IPS DF 4.7 (cell line): ENCODE results near the gene DCTD.

Source experiments
- DNase-seq: peaks from one replicate; pipeline ENCODE4 v3.0.0-alpha.2; 2013; ENCODE audit warnings: low spot score; ENCODE audit errors: extremely low read depth

The DCTD gene

GRCh38 chr4:182917182-182918043 lies at the start of gene DCTD:
Gene DCTD, minus strand, starts transcription at chr4:182917386. Its CDS starts 1,818 bp downstream, at chr4:182915568.
- no peak for DNase-seq

GRCh38 chr4:182960746-182961145 lies 43.6 kb upstream of the DCTD start:
- no peak for DNase-seq

DNA sequence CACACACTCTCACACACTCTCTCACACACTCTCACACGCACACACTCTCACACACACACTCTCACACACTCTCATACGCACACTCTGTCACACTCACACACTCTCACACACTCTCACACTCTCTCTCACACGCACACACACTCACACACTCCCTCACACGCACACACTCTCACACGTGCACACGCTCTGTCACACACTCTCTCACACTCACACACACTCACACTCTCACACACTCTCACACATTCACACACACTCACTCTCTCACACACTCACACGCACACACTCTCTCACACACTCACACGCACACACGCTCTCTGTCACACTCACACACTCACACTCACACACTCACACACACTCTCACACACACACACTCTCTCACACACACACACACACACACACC lies 43.0 kb upstream of the DCTD start:
- DNase-seq: no peak

DNA sequence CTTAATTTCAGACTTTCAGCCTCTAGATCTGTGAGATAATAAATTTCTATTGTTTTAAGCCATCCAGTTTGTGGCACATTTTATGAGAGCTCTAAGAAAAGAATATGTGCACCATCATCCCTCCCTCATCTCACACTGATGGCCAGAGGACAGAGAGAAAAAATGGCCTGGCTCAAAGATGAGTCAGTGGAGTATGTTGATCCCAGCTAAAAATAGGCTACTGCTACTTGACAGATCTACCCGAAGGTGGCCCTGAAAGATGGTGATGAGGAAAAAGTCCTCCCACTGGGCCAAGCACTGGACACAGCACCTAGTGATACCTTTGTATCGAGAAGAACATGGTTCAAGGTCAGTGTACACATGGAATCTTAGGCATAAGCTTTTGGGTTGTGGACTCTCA lies 38.2 kb upstream of the DCTD start:
- DNase-seq: no peak

DNA sequence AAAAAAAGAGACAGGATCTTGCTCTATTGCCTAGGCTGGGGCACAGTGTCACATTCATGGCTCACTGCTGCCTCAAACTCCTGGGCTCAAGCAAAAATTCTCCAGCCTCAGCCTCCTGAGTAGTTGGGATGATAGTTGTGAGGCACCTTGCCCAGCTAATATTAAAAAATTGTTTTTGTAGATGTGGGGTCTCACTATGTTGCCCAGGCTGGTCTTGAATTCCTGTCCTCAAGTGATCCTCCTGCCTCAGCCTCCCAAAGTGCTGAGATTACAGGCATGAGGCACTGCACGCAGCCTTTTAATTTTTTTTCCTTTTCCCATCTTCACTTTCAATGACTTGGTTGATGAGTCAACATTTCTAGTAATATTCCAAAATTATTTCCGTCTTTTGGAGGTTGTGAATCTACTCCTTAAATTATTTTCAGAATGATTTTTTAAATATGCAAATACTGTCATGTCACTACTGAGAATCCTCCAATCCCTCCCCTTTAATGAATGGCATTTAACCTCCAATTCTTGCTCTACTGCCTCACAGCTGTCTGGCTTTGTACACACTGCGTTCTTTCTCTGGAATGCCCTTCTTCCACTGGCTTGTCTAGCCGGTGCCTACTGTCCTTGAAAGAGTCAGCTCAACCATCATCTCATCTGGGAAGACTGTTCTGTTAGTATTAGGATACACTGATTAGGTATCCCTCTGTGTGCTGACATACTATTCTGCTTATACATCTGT lies 27.5 kb upstream of the DCTD start:
- DNase-seq: no peak

GRCh38 chr4:182939680-182940079 lies 22.5 kb upstream of the DCTD start:
- no peak for DNase-seq

DNA sequence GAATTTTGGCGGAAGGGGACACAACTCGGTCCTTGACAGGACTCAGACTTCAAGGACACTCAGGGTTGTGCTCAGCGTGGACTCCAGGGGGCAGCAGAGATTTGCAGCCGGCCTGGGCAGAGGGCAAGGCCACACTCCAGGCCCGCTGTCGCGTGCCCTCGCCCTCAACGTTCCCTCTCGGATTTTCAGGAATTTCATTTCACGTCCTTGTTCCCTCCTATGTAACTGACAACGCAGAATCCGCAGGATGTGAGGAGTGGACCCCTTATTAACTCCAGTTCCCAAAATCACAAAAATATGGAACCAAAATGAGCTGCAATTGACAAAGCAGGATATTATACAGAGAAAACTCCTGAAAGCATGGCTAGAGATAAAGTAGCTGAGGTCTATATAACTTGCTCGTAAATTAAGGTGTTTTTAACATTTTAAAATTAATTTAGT lies 21.0 kb upstream of the DCTD start:
- no peak for DNase-seq

DNA sequence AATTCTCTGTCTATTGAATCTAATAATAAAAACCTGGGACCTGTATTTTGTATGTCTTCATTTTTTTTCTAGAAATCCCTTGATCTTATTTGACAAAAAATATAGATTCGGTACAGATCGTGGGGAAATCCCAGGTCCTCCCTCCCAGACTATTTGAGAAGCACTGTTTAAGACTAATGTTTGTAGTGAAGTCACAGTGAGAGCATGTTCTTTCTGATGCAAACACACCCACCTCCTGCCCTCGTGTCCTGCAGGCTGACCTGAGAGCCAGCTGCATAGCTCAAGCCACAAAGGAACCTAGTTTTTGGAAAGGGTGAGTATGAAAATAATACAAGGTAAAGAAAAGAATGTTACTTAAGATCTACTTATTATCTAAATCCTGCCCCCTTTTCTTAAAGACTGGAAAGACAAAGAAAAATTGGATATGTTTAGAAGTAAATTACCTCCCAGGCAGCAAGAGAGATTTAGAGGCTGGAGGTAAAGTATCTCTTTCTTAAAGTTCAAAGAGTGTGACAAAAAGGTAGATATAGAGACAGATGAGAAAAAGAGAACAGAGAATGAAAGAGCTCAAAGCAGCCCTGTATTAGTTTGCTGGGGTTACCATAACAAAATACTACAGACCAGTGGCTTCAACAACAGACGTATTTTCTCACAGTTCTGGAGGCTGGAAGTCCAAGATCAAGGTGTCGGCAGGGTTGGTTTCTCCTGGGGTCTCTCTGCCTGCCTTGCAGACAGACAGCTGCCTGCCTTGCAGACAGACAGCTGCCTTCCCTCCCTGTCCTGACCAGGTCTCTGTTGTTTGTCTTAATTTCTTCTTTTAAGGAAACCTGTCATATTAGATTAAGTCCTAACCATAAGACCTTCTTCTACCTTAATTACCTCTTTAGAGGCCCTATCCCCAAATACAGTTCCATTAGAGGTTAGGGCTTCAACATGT lies 20.4 kb upstream of the DCTD start:
- DNase-seq: no peak

GRCh38 chr4:182932651-182933050 lies 15.5 kb upstream of the DCTD start:
- DNase-seq: no peak

DNA sequence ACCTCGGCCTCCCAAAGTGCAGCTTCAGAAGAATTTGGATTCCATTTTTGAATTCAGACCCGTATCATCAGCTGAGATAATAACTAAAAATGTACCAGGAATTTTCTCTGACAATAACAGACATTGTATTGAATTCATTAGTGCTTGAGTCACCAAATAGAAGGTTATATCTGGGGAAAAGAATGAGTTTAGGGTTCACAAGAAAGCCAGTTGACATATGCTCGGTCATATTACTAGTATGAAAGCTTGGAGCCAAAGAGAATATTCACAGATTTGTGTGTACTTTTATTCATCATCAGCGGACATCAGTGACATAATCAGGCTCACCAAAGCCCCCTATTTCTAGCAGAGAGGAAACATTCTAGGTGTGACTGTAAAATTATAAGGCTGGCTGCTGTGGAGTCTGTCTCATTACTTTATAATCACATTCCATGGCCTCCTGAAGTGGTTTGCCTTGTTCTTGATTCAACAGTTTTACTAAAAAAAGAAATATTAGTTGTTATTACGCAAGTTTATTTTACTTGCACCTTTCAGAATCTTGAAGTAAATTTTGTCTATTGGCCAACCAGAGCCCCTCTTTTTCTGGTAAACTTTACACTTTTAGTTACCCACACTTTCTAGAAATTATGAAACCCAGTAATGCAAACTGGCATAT lies 14.6 kb upstream of the DCTD start:
- DNase-seq: no peak

- DNase-seq: no peak
Measured at GRCh38 chr4:182930889-182931288, 13.7 kb upstream of the DCTD start.

DNA sequence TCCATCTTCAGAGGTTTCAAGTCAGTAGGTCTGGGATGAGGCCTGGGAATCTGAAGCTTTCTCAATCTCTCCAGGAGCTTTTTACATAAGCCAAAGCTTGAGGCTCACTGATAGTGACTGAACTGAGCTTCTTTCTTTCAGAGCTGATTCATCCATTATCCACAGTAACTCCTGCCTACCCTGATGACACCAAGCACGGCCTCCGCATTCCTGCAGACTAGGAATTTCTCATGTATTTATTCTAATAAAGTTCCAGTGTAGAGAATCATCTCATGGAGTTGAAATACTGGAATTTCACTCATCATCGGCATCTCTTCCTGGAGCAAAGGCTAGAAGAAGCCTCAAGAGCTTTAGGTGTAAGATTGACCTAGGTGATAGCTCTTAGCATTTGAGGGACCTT lies 12.1 kb upstream of the DCTD start:
- DNase-seq: no peak

DNA sequence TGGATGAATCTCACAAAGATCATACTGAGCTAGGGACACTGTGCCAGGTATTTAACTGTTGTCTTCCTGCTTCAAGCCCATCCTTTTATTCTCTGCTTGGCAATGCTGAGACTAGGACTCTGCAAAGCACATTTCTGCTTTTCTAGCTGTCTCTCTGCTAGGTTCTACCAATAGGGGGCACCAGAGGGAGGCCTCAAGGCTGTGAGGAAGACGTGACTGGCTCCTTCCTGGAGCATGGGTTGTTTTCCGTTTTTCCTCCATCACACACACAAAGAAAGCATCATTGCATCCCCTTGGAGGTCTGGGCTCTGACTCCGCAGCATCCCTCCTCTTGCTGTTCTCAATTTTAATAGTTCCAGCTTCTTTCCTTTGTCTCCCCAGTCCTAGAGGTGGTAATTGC lies 10.9 kb upstream of the DCTD start:
- no peak for DNase-seq

DNA sequence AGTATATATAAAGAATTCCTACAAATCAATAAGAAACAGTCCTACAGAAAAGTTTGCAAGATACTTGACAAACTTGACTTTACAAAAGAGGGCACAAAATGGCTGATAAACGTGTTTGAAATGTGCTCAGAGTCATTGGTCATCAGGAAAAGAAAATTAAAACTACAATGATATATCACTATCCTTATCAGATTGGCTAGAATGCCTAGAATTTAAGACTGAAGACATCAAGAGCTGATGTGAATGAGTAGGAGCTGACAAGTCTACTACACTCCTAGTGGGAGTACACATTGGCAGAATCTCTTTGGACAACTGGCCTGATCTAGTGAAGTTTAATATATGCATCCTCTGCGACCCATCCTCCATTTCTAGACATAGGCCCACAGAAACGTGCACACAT lies 10.3 kb upstream of the DCTD start:
- DNase-seq: no peak

GRCh38 chr4:182925855-182926254 lies 8.7 kb upstream of the DCTD start:
- no peak for DNase-seq

DNA sequence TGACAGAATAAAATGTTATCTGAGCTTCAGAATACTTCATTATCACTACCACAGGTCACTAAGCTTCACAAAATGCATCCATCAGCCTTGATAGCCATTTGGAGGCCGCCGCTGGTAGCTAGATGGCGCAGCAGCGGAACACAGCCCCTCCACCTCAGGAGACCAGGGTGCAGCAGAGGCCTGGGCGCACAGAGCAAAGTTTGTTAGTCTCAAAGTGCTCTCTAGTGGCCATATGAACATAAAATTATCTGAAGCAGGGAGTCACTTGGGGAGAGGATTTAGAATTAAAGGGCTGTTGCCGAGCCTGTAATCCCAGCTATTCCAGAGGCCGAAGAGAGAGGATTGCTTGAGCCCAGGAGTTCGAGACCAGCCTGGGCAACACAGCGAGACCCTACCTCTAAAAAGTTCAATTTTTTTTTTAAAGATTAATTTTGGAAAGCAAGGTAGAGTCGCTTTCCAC lies 8.1 kb upstream of the DCTD start:
- no peak for DNase-seq

DNA sequence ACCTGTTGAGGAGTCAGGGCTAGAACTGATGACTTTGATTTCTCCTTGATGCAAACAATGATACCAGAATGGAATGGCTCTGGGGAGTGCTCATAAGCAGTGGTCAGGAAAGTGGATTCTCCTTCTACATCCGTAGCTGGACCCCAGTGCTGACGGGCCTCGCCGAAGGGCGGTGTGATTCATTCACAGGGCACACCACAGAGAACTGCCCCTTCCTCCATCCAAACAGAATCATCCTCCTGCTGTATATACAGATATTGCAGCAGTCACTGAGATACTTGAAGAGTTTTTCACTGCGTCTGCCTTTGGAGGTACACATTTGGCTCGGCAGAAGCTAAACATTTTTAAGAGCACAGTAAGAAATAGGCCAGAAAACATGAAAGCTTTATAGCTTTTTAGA lies 7.3 kb upstream of the DCTD start:
- DNase-seq: no peak

DNA sequence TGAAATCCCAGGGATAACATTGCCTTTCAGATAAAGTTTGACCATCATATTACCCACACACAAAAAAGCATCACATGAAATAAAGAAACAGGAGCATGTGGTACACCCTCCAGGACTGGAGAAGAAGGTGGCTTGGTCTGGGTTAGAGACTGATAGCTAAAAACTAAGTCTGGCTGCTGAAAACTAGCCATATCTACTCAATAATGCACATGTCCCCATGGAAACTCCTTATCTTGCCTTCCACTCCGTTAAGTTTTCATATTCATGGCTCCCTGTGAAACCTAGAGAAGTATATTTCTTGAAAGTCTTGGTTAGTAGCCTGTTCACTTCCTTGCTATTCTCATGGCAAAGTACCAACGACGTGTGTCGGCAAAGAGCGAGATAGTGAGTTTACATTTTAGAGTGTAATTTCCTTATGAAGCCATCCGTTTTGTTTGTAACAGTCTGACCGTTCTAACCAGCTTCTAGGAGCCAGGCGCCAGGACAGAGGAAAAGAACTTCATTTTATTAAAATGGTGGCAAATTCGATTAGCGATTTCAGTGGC lies 6.7 kb upstream of the DCTD start:
- DNase-seq: no peak

- DNase-seq: no peak
Measured at GRCh38 chr4:182923366-182923765, 6.2 kb upstream of the DCTD start.

DNA sequence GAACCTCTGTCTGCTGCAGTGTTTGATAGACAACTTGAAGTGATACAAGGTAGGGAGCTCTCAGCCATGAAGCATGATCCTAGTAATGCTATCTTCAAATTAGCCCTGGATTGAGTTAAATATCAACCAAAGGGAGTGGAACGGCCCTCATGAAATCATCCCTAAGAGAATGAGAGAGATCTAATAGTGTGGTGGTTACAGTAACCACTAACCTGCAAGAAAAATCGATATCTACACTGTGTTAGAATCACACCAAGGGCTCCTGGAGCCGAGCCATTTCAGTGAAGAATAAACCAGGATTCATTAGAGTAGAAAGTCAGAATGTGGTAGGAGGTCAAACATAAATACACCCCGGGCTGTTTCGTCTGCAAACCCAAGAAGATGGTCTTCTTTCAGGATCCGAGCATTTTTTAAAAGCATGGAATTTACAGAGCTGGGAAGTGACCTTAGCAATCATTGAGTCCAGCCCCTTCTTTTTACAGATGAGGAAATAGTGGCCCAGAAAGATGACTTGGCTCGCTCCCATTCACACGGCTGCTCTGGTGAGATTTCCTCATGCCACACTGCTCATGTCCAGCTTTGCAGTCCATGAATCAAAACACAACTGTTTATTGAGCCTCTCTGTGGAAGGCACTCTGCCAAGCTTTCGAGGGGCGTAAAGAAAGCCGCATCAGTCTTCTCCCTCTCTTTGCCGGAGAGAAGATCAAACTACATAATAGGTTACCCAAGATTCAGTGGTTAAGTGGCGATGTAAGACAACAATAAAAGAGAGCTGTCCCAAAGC lies 5.5 kb upstream of the DCTD start:
- DNase-seq: no peak
